DND-41 (cell line): ENCODE data around the gene NUP85.
"Not testable (repeated sequence)": the region's sequence is repeated elsewhere in the genome, so short reads cannot be mapped to it uniquely, and the experiment has no call there.

Source experiments
- ATAC-seq: fragments of 200-7000 bp; cut with Tn5 transposase; 3 replicates; pipeline ENCODE4 v1.9.1; 2021; ENCODE audit warnings: low read depth; ENCODE audit not compliant: insufficient read depth
- DNase-seq: peaks from one replicate; pipeline ENCODE4 v3.0.0-alpha.2; 2020
- H2AFZ ChIP-seq: 2 replicates; pipeline ENCODE4 v1.6.0; 2012; ENCODE audit warnings: low read depth, low read length
- H3K27ac ChIP-seq: 2 replicates; pipeline ENCODE4 v1.5.1; 2012; ENCODE audit warnings: low read length, inconsistent platforms
- H3K27me3 ChIP-seq: fragments of 200-600 bp; sonication (generic); 2 replicates; pipeline ENCODE4 v1.6.0; 2012; ENCODE audit warnings: low read length, mild to moderate bottlenecking, inconsistent platforms; ENCODE audit not compliant: insufficient read depth, poor library complexity
- H3K36me3 ChIP-seq: 2 replicates; pipeline ENCODE4 v1.5.1; 2012; ENCODE audit warnings: low read length, inconsistent platforms; ENCODE audit not compliant: insufficient read depth
- H3K4me1 ChIP-seq: 2 replicates; pipeline ENCODE4 v1.5.1; 2012; ENCODE audit warnings: mild to moderate bottlenecking, low read length; ENCODE audit not compliant: insufficient read depth
- H3K4me2 ChIP-seq: 2 replicates; pipeline ENCODE4 v1.6.0; 2012; ENCODE audit warnings: mild to moderate bottlenecking, moderate library complexity, low read length, inconsistent platforms; ENCODE audit not compliant: insufficient read depth
- H3K4me3 ChIP-seq, 2 experiments: fragments of 200-600 bp in 1 of 2; shearing (Covaris generic) in 1 of 2; 2 replicates each; pipeline ENCODE4 v1.5.1; 2012 to 2016; ENCODE audit warnings: inconsistent platforms in 2 of 2, low read length in 2 of 2, mild to moderate bottlenecking in 2 of 2, low read depth in 1 of 2, moderate library complexity in 1 of 2
- H3K79me2 ChIP-seq: 2 replicates; pipeline ENCODE4 v1.6.0; 2012; ENCODE audit warnings: low read length, inconsistent platforms; ENCODE audit not compliant: insufficient read depth
- H3K9ac ChIP-seq: 2 replicates; pipeline ENCODE4 v1.6.0; 2012; ENCODE audit warnings: low read depth, mild to moderate bottlenecking, inconsistent platforms, low read length, moderate library complexity
- H3K9me3 ChIP-seq: 2 replicates; pipeline ENCODE4 v1.5.1; 2012; ENCODE audit warnings: low read length, moderate library complexity, mild to moderate bottlenecking, inconsistent platforms; ENCODE audit not compliant: insufficient read depth, severe bottlenecking
- H4K20me1 ChIP-seq: 2 replicates; pipeline ENCODE4 v1.6.0; 2012; ENCODE audit warnings: low read length; ENCODE audit not compliant: insufficient read depth
- EZH2 ChIP-seq: IDR thresholded peaks from 3 replicates; pipeline ENCODE4 v1.6.1; 2012; ENCODE audit warnings: borderline replicate concordance, low read depth, mild to moderate bottlenecking, moderate library complexity, low read length, inconsistent platforms; ENCODE audit not compliant: severe bottlenecking
- TF ChIP-seq, protein P1 (sequence below): IDR thresholded peaks from 2 replicates; pipeline ENCODE4 v1.5.1; 2012; ENCODE audit warnings: borderline replicate concordance, low read length, moderate library complexity, mild to moderate bottlenecking; ENCODE audit not compliant: poor library complexity, severe bottlenecking; ENCODE audit errors: extremely low read depth

NUP85 gene, protein sequence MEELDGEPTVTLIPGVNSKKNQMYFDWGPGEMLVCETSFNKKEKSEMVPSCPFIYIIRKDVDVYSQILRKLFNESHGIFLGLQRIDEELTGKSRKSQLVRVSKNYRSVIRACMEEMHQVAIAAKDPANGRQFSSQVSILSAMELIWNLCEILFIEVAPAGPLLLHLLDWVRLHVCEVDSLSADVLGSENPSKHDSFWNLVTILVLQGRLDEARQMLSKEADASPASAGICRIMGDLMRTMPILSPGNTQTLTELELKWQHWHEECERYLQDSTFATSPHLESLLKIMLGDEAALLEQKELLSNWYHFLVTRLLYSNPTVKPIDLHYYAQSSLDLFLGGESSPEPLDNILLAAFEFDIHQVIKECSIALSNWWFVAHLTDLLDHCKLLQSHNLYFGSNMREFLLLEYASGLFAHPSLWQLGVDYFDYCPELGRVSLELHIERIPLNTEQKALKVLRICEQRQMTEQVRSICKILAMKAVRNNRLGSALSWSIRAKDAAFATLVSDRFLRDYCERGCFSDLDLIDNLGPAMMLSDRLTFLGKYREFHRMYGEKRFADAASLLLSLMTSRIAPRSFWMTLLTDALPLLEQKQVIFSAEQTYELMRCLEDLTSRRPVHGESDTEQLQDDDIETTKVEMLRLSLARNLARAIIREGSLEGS

DNA sequence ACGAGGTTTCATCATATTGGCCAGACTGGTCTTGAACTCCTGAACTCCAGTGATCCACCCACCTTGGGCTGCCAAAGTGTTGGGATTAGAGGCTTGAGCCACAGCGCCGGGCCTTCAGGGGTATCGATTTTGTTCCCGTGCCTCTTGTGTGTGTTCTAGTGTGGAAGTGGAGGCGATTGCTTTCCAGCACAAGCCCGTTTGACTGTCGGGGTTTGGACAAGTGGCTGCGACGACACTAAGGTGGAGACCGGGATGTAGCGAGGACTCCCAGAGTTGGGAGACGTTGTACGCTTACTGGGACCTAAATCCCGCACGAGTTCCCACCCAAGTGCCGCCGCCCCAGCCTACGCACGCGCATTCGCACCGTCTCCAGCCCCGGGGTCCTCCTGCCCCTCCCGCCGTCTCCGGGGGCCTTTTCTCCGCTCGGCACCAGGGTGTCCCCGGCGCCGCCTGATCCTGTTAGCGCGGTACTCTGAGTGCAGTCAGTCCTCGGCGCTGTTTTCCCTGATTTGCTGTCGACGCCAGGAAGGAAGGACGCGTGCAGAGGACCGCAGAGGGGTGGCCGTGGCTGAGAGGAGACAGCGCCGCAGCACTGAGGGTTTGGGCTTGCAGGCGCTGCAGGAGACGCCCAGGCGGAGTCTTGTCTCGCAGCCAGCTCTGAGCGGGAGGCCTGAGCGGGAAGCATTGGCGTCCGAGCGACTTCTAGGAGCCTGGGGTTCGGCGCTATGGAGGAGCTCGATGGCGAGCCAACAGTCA is at the start of gene NUP85:
TSS of gene NUP85 (plus strand) at position 643 of the 756 bp plus-strand sequence. CDS start at position 726, 83 bp downstream.
- peaks cover 62% of the 10 kb centered on the region for H3K79me2 ChIP-seq
- no peaks in the 10 kb centered on the region for H3K27me3 ChIP-seq
- H3K27ac ChIP-seq: peak within 1 kb of the TSS; percentile 91
- peaks cover 21% of the 10 kb centered on the region for H3K36me3 ChIP-seq
- no peaks in the 10 kb centered on the region for H3K9me3 ChIP-seq
- H2AFZ ChIP-seq: peak within 1 kb of the TSS; percentile 93
- H4K20me1 ChIP-seq: peaks cover 4% of the 10 kb centered on the region; the same call in 1 of the 2 replicates
- DNase-seq (peak; percentile 93), ATAC-seq (peak; percentile 85)
- peaks cover 28% of the 10 kb centered on the region for H3K4me1 ChIP-seq
- peak within 1 kb of the TSS; percentile 84 for H3K4me3 ChIP-seq
- peak within 1 kb of the TSS; percentile 77 for H3K4me2 ChIP-seq
- TF ChIP-seq EZH2: no peak
- TF ChIP-seq, protein P1, sequence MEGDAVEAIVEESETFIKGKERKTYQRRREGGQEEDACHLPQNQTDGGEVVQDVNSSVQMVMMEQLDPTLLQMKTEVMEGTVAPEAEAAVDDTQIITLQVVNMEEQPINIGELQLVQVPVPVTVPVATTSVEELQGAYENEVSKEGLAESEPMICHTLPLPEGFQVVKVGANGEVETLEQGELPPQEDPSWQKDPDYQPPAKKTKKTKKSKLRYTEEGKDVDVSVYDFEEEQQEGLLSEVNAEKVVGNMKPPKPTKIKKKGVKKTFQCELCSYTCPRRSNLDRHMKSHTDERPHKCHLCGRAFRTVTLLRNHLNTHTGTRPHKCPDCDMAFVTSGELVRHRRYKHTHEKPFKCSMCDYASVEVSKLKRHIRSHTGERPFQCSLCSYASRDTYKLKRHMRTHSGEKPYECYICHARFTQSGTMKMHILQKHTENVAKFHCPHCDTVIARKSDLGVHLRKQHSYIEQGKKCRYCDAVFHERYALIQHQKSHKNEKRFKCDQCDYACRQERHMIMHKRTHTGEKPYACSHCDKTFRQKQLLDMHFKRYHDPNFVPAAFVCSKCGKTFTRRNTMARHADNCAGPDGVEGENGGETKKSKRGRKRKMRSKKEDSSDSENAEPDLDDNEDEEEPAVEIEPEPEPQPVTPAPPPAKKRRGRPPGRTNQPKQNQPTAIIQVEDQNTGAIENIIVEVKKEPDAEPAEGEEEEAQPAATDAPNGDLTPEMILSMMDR: no peak
- H3K9ac ChIP-seq: peak within 1 kb of the TSS; percentile 88

DNA sequence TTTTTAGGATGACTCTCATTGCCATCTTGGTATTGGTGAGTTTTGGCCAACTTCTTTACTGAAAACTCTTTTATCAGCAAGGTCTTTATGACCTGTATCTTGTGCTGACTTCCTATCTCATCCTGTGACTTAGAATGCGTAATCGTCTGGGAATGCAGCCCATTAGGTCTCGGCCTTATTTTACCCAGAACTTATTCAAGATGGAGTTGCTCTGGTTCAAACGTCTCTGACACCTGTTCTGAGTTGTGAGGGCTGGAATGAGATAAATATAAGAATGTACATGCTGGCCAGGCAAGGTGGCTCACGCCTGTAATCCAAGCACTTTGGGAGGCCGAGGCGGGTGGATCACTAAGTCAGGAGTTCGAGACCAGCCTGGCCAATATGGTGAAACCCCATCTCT is 47.0 kb upstream of the NUP85 start:
- H3K4me2 ChIP-seq, H3K9me3 ChIP-seq, H3K9ac ChIP-seq, H2AFZ ChIP-seq, H3K4me3 ChIP-seq, DNase-seq, H3K27ac ChIP-seq, H4K20me1 ChIP-seq, H3K79me2 ChIP-seq, H3K27me3 ChIP-seq, ATAC-seq: not testable (repeated sequence)
- peaks cover 15% of the 10 kb centered on the region for H3K36me3 ChIP-seq
- peaks cover 12% of the 10 kb centered on the region for H3K4me1 ChIP-seq

DNA sequence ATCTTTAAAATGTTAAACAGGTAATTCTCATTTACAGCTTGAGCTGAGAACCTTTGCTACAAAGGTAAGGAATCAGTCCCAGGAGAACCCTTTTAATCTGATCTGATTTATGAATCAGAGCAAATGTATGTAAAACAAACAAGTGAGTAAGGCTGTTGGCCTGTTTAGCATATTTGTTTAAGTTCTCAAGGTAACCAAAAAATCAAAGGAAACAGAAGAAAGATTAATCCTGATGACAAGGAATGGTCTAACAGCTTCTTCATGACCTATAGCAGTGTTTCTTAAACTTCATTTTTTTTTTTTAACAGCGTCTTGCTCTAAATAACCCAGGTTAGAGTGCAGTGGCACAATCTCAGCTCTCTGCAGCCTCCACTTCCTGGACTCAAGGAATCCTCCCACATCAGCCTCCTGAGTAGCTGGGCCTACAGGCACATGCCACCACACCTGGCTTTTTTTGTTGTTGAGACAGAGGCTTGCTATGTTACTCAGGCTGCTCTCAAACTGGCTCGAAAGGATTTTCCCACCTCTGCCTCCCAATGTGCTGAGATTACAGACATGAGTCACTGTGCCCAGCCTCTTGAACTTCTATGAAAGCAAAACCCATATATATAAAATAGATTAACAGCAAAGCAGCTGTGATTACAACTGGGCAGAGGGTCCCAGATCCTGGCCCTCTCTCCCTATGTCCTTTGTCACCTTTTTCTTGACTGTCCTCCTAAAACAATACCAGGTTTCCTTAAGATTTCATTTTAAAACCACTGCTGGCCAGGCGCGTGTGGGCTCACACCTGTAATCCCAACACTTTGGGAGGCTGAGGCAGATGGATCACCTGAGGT is 46.1 kb upstream of the NUP85 start:
- Histone ChIP-seq H3K27ac (no peak overlapping the region), H4K20me1 (no peaks in the 10 kb centered on the region), H3K4me3 (no peak overlapping the region), H3K9me3 (no peaks in the 10 kb centered on the region), H3K36me3 (peaks cover 22% of the 10 kb centered on the region), H3K79me2 (no peaks in the 10 kb centered on the region), H3K4me2 (no peak overlapping the region), H2AFZ (no peak overlapping the region), H3K9ac (no peak overlapping the region), H3K4me1 (peaks cover 12% of the 10 kb centered on the region), H3K27me3 (no peaks in the 10 kb centered on the region)
- DNase-seq: no peak
- no peak for ATAC-seq
- TF ChIP-seq, protein P1: no peak
- TF ChIP-seq EZH2: no peak
